ENCODE results near the gene NHS. TPM values are rescaled to one million over a fixed set of nuclear protein-coding genes. Genes with fewer than 3 reads are reported as not detected.
A peak's percentile ranks its signal among the peaks of the same experiment; 100 is the strongest.

Gene NHS
- total RNA-seq, 2 donors from 2014 or later: 3.0 to 4.3 TPM

- peak; percentile 43 for DNase-seq
- TF ChIP-seq CTCF (IDR thresholded peaks at IDR 0.05): peak; percentile 21
- H3K4me1 ChIP-seq: no peaks in the 10 kb centered on the region
- no peak overlapping the region for H3K9ac ChIP-seq (ENCODE audit: low read depth in 2 of 2, low read length in 2 of 2)
- H3K27ac ChIP-seq: no peak overlapping the region
- no peak overlapping the region for H3K4me3 ChIP-seq
- no peaks in the 10 kb centered on the region for H3K27me3 ChIP-seq
- intact Hi-C loops (cut with DNase I): loop anchor here (10.0 kb wide), 1 partner anchor 150 kb away; no protein-coding TSS in a partner anchor
- H3K36me3 ChIP-seq: no peaks in the 10 kb centered on the region
- H3K9me3 ChIP-seq: no peaks in the 10 kb centered on the region
Observed at GRCh38 chrX:17535229-17535628, 160.2 kb downstream of the NHS start.

- no peaks in the 10 kb centered on the region for H3K27me3 ChIP-seq
Observed at GRCh38 chrX:17537723-17538243, 162.8 kb downstream of the NHS start.

GRCh38 chrX:17542123-17542522, 167.1 kb downstream of the NHS start:
- Histone ChIP-seq H3K4me1 (no peaks in the 10 kb centered on the region), H3K27me3 (no peaks in the 10 kb centered on the region), H3K4me3 (no peak overlapping the region), H3K9ac (ENCODE audit: low read depth in 2 of 2, low read length in 2 of 2) (no peak overlapping the region), H3K36me3 (no peaks in the 10 kb centered on the region), H3K27ac (no peak overlapping the region), H3K9me3 (no peaks in the 10 kb centered on the region)
- TF ChIP-seq CTCF (IDR thresholded peaks at IDR 0.05): no peak
- intact Hi-C loops (cut with DNase I): no loop called here
- no peak for DNase-seq

More at GRCh38 chrX:17537723-17538243, 162.8 kb downstream of the NHS start:
- peak; percentile 61 for DNase-seq
- Histone ChIP-seq H3K9ac (ENCODE audit: low read depth in 2 of 2, low read length in 2 of 2) (no peak overlapping the region), H3K9me3 (no peaks in the 10 kb centered on the region), H3K4me1 (no peaks in the 10 kb centered on the region), H3K36me3 (no peaks in the 10 kb centered on the region), H3K4me3 (no peak overlapping the region), H3K27ac (no peak overlapping the region)
- intact Hi-C loops (cut with DNase I): loop anchor here (10.0 kb wide), 1 partner anchor 147 kb away; no protein-coding TSS in a partner anchor
- no peak for TF ChIP-seq CTCF (IDR thresholded peaks at IDR 0.05)

GRCh38 chrX:17544821-17545220, 169.8 kb downstream of the NHS start:
- no peaks in the 10 kb centered on the region for H3K27me3 ChIP-seq
- no peak for TF ChIP-seq CTCF (IDR thresholded peaks at IDR 0.05)
- no peaks in the 10 kb centered on the region for H3K4me1 ChIP-seq
- H3K4me3 ChIP-seq: no peak overlapping the region
- H3K36me3 ChIP-seq: no peaks in the 10 kb centered on the region
- H3K9me3 ChIP-seq: no peaks in the 10 kb centered on the region
- H3K9ac ChIP-seq (ENCODE audit: low read depth in 2 of 2, low read length in 2 of 2): no peak overlapping the region
- H3K27ac ChIP-seq: no peak overlapping the region
- no peak for DNase-seq
- intact Hi-C loops (cut with DNase I): no loop called here

GRCh38 chrX:17546356-17546755, 171.4 kb downstream of the NHS start:
- no peak for TF ChIP-seq CTCF (IDR thresholded peaks at IDR 0.05)
- no peak overlapping the region for H3K27ac ChIP-seq
- intact Hi-C loops (cut with DNase I): no loop called here
- H3K9ac ChIP-seq (ENCODE audit: low read depth in 2 of 2, low read length in 2 of 2): no peak overlapping the region
- no peak overlapping the region for H3K4me3 ChIP-seq
- no peaks in the 10 kb centered on the region for H3K27me3 ChIP-seq
- no peaks in the 10 kb centered on the region for H3K4me1 ChIP-seq
- no peaks in the 10 kb centered on the region for H3K36me3 ChIP-seq
- no peaks in the 10 kb centered on the region for H3K9me3 ChIP-seq
- DNase-seq: no peak

All from colonic mucosa (tissue), 4 donors.